HEK293T (cell line): ENCODE results near the gene PCDHA9.

ENCODE experiments used
- ARNT ChIP-seq: fragments of 450-650 bp; IDR thresholded peaks from 2 replicates; pipeline ENCODE4 v1.6.1; 2017; ENCODE audit warnings: mild to moderate bottlenecking
- FOXA1 ChIP-seq: fragments of 450-650 bp; IDR thresholded peaks from 2 replicates; pipeline ENCODE4 v1.6.1; 2016; ENCODE audit warnings: mild to moderate bottlenecking
- FOXM1 ChIP-seq: fragments of 450-650 bp; IDR thresholded peaks from 2 replicates; pipeline ENCODE4 v1.6.1; 2017; ENCODE audit warnings: mild to moderate bottlenecking, borderline replicate concordance
- TF ChIP-seq, protein P1 (sequence below): fragments of 450-650 bp; IDR thresholded peaks from 2 replicates; pipeline ENCODE4 v1.6.1; 2016

DNA sequence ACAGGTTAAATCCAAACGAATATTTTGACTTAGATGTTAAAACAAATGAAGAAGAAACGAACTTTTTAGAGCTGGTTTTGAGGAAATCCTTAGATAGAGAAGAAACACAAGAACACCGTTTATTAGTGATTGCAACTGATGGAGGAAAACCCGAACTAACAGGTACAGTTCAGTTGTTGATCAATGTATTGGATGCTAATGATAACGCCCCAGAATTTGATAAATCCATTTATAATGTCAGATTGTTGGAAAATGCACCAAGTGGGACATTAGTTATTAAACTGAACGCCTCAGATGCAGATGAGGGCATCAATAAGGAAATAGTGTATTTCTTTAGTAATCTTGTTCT lies 25.9 kb upstream of the PCDHA9 start:
- TF ChIP-seq FOXA1 (no peak), FOXM1 (no peak), ARNT (no peak)
- TF ChIP-seq, protein P1, sequence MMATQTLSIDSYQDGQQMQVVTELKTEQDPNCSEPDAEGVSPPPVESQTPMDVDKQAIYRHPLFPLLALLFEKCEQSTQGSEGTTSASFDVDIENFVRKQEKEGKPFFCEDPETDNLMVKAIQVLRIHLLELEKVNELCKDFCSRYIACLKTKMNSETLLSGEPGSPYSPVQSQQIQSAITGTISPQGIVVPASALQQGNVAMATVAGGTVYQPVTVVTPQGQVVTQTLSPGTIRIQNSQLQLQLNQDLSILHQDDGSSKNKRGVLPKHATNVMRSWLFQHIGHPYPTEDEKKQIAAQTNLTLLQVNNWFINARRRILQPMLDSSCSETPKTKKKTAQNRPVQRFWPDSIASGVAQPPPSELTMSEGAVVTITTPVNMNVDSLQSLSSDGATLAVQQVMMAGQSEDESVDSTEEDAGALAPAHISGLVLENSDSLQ, result no peak
